ENCODE results near the gene SART3. TPM values are rescaled to one million over a fixed set of nuclear protein-coding genes. Genes with fewer than 3 reads are reported as not detected.

The SART3 gene
- total RNA-seq, 1 donor from 2014 or later, result 63.6 TPM

Other genes with a start within 250 kb of the SART3 start
- 1.2 TPM for gene CMKLR1, start 221.9 kb downstream of the SART3 start, total RNA-seq
- 5.3 TPM for gene FICD, start 45.9 kb downstream of the SART3 start, total RNA-seq
- gene ISCU, start 1.4 kb upstream of the SART3 start, total RNA-seq, result 40.8 TPM
- gene TMEM119, start 36.9 kb upstream of the SART3 start, total RNA-seq, result 0.82 TPM
- 1.2 TPM for gene SELPLG, start 72.7 kb upstream of the SART3 start, total RNA-seq
- gene CORO1C, start 170.3 kb upstream of the SART3 start, total RNA-seq, result 171 TPM

Measured in frontal cortex (tissue), 1 donor.